OCI-LY3 (cell line): ENCODE data around the gene BMAL1.

Source experiments
- H2AFZ ChIP-seq: fragments of 200-600, 300-600 bp; shearing (Covaris generic); 2 replicates; pipeline ENCODE4 v1.6.0; 2014; ENCODE audit warnings: antibody characterized with exemption, low read depth, low read length
- H3K27ac ChIP-seq: fragments of 200-600, 300-600 bp; sonication (generic); 2 replicates; pipeline ENCODE4 v1.5.1; 2014; ENCODE audit warnings: mild to moderate bottlenecking, low read length, moderate library complexity, mixed read lengths
- H3K27me3 ChIP-seq: fragments of 200-600, 300-600 bp; sonication (generic); 2 replicates; pipeline ENCODE4 v1.6.1; 2014; ENCODE audit warnings: low read depth, low read length, mixed read lengths
- H3K36me3 ChIP-seq: fragments of 200-600, 300-600 bp; sonication (generic); replicated peaks from 2 replicates; pipeline ENCODE3; 2014; ENCODE audit warnings: low read depth, low read length, mixed read lengths
- H3K4me1 ChIP-seq: fragments of 300-600, 200-600 bp; sonication (generic); 2 replicates; pipeline ENCODE4 v1.6.1; 2014; ENCODE audit warnings: low read length, mixed read lengths
- H3K4me2 ChIP-seq: fragments of 200-600, 300-600 bp; sonication (generic); 2 replicates; pipeline ENCODE4 v1.6.1; 2014; ENCODE audit warnings: low read length, mixed read lengths
- H3K4me3 ChIP-seq: fragments of 300-600, 200-600 bp; sonication (generic); 2 replicates; pipeline ENCODE4 v1.5.1; 2014; ENCODE audit warnings: antibody characterized with exemption, mild to moderate bottlenecking, low read length, moderate library complexity
- H3K79me2 ChIP-seq: fragments of 300-600, 200-600 bp; shearing (Covaris generic); 2 replicates; pipeline ENCODE4 v1.6.1; 2014; ENCODE audit warnings: mild to moderate bottlenecking, low read length, mixed read lengths
- H3K9ac ChIP-seq: fragments of 300-600, 200-600 bp; shearing (Covaris generic); 2 replicates; pipeline ENCODE4 v1.6.0; 2014; ENCODE audit warnings: mild to moderate bottlenecking, low read length, moderate library complexity
- H3K9me3 ChIP-seq: fragments of 200-600, 300-600 bp; shearing (Covaris generic); 2 replicates; pipeline ENCODE4 v1.6.1; 2014; ENCODE audit warnings: low read length, mixed read lengths; ENCODE audit not compliant: insufficient read depth
- H4K20me1 ChIP-seq: fragments of 200-600, 300-600 bp; sonication (generic); 2 replicates; pipeline ENCODE4 v1.6.1; 2016; ENCODE audit warnings: low read length, mixed read lengths; ENCODE audit not compliant: insufficient read depth
- EZH2phosphoT487 ChIP-seq: fragments of 200-600 bp; shearing (Covaris generic); IDR thresholded peaks from 2 replicates; pipeline ENCODE4 v1.6.1; 2018; ENCODE audit warnings: antibody characterized with exemption, mixed run types, low read depth
- TF ChIP-seq, protein P1 (sequence below): fragments of 200-600, 300-600 bp; sonication (generic); IDR thresholded peaks from 2 replicates; pipeline ENCODE4 v1.5.1; 2014; ENCODE audit warnings: antibody characterized with exemption, low read length, low read depth

Gene BMAL1

DNA sequence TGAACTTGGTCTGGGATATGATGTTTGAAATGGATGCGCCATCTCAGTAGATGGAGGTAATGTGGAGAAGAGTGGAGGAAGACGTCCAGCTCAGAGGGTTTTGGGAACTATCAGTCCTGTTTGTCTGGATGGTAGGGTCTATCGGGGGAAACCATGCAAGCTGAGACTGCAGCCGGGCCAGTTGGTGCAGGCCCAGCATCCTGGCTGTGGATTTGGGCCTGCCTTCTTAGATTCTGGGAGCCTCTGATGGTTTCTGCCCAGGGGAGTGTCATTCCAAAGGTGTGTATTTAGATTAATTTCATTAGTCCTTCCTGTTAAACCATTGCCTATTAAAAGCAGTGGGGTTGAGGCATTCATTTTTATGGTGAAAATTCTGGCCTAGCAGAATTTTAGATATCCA, 31.6 kb downstream of the BMAL1 start:
- TF ChIP-seq, protein P1, sequence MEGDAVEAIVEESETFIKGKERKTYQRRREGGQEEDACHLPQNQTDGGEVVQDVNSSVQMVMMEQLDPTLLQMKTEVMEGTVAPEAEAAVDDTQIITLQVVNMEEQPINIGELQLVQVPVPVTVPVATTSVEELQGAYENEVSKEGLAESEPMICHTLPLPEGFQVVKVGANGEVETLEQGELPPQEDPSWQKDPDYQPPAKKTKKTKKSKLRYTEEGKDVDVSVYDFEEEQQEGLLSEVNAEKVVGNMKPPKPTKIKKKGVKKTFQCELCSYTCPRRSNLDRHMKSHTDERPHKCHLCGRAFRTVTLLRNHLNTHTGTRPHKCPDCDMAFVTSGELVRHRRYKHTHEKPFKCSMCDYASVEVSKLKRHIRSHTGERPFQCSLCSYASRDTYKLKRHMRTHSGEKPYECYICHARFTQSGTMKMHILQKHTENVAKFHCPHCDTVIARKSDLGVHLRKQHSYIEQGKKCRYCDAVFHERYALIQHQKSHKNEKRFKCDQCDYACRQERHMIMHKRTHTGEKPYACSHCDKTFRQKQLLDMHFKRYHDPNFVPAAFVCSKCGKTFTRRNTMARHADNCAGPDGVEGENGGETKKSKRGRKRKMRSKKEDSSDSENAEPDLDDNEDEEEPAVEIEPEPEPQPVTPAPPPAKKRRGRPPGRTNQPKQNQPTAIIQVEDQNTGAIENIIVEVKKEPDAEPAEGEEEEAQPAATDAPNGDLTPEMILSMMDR: no peak
- no peak for TF ChIP-seq EZH2phosphoT487
- H3K4me2 ChIP-seq: no peak overlapping the region
- no peak overlapping the region for H3K4me3 ChIP-seq
- no peaks in the 10 kb centered on the region for H3K36me3 ChIP-seq
- no peaks in the 10 kb centered on the region for H3K79me2 ChIP-seq
- no peaks in the 10 kb centered on the region for H3K27me3 ChIP-seq
- no peak overlapping the region for H3K9ac ChIP-seq
- H3K4me1 ChIP-seq: peaks cover under 1% of the 10 kb centered on the region; the same call in 1 of the 2 replicates
- no peaks in the 10 kb centered on the region for H3K9me3 ChIP-seq
- no peak overlapping the region for H2AFZ ChIP-seq
- no peak overlapping the region for H3K27ac ChIP-seq
- no peaks in the 10 kb centered on the region for H4K20me1 ChIP-seq

DNA sequence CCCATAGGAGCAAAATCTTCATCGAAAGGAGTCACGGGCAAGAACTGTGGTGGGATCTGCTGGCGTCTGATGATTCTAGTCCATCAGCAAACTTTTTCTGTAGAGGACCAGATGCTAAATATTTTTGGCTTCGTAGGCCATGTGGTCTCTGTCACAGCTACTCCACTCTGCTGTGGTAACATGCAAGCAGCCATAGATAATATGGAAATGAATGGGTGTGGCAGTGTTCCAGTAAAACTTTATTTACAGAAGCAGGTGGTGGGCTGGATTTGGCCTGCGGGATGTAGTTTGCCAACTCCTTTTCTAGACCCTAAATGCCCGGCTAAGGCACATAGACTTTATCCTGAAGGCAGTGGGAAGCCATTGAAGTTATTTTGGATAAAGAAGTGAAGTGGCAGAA, 32.9 kb downstream of the BMAL1 start:
- no peak overlapping the region for H3K4me2 ChIP-seq
- no peak overlapping the region for H3K27ac ChIP-seq
- TF ChIP-seq, protein P1: no peak
- TF ChIP-seq EZH2phosphoT487: no peak
- H3K4me3 ChIP-seq: no peak overlapping the region
- H3K79me2 ChIP-seq: no peaks in the 10 kb centered on the region
- H3K9ac ChIP-seq: no peak overlapping the region
- no peak overlapping the region for H2AFZ ChIP-seq
- no peaks in the 10 kb centered on the region for H3K9me3 ChIP-seq
- H3K4me1 ChIP-seq: no peaks in the 10 kb centered on the region
- no peaks in the 10 kb centered on the region for H4K20me1 ChIP-seq
- H3K27me3 ChIP-seq: no peaks in the 10 kb centered on the region
- H3K36me3 ChIP-seq: no peaks in the 10 kb centered on the region

DNA sequence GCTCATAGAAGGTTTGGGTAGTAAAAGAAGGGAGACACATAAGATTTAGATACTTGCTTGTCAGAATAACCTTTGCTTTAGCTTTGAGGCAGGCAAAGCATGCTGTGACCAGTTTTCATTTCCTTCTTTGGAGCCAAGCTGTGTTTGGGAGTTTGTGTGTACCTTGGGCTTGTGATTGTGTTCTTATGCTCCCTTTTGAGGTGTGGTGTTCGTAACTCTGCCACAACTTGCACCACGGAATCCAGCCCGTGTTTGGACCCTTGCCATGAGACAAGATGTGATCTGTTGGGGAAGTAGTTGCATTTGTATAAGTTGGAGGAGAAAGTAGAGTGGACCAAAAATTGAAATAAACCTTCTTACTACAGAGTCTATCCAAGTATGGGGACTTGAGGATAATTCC, 34.0 kb downstream of the BMAL1 start:
- H3K79me2 ChIP-seq: no peaks in the 10 kb centered on the region
- H3K9me3 ChIP-seq: no peaks in the 10 kb centered on the region
- H4K20me1 ChIP-seq: no peaks in the 10 kb centered on the region
- no peak overlapping the region for H3K9ac ChIP-seq
- H2AFZ ChIP-seq: no peak overlapping the region
- no peaks in the 10 kb centered on the region for H3K36me3 ChIP-seq
- H3K4me1 ChIP-seq: no peaks in the 10 kb centered on the region
- H3K27me3 ChIP-seq: no peaks in the 10 kb centered on the region
- TF ChIP-seq, protein P1: no peak
- no peak for TF ChIP-seq EZH2phosphoT487
- H3K4me3 ChIP-seq: no peak overlapping the region
- no peak overlapping the region for H3K27ac ChIP-seq
- no peak overlapping the region for H3K4me2 ChIP-seq

DNA sequence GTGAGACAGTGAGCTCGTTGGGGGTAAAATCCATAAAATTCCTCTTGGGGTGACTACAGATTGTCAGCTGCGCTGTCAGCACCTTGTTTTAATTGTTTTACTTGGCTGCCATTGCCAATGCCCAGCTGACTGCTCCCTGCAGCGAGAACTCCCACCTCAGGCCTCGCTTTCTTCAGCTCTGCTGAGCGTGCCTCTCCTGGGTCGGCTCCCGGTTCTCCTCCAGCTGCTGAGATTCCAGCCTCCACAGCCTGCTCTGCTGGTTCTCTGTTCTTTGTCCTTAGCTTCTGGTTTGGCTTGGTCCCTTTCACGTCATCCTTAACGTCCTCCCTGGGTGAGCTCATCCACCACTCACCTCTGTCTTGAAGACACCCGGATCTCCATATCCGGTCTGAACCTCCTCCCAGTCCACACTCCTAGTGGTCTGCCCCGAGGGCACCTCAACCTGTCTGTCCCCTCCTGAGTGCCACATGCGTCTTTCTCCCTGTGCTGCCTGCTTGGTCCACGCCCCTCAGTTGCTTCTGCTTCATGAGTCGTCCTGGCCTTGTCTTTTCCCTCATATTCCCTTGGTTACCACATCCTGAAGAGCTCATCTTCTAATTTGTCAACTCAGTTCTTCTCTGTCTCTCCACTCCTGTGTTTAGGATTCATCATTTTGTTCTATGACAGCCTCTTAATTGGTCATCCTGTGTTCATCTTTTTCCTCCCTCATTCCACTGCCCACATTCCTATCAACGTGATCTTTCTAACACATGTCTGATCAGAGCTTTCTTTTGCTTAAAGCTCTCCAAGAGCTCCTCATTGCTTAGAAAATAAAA, 35.6 kb downstream of the BMAL1 start:
- H3K79me2 ChIP-seq: no peaks in the 10 kb centered on the region
- H3K9ac ChIP-seq: no peak overlapping the region
- H2AFZ ChIP-seq: no peak overlapping the region
- no peak overlapping the region for H3K4me3 ChIP-seq
- H3K36me3 ChIP-seq: no peaks in the 10 kb centered on the region
- H3K27ac ChIP-seq: no peak overlapping the region
- no peak for TF ChIP-seq EZH2phosphoT487
- TF ChIP-seq, protein P1: no peak
- no peaks in the 10 kb centered on the region for H3K27me3 ChIP-seq
- H3K4me1 ChIP-seq: no peaks in the 10 kb centered on the region
- H4K20me1 ChIP-seq: no peaks in the 10 kb centered on the region
- H3K9me3 ChIP-seq: no peaks in the 10 kb centered on the region
- no peak overlapping the region for H3K4me2 ChIP-seq
